Embryonic facial prominence (tissue), 1 donor: ENCODE results near the gene RPL3.

Experiments used
- DNase-seq: peaks from one replicate; pipeline ENCODE4 v3.0.0-alpha.2; 2016; ENCODE audit errors: extremely low spot score

The RPL3 gene

DNA sequence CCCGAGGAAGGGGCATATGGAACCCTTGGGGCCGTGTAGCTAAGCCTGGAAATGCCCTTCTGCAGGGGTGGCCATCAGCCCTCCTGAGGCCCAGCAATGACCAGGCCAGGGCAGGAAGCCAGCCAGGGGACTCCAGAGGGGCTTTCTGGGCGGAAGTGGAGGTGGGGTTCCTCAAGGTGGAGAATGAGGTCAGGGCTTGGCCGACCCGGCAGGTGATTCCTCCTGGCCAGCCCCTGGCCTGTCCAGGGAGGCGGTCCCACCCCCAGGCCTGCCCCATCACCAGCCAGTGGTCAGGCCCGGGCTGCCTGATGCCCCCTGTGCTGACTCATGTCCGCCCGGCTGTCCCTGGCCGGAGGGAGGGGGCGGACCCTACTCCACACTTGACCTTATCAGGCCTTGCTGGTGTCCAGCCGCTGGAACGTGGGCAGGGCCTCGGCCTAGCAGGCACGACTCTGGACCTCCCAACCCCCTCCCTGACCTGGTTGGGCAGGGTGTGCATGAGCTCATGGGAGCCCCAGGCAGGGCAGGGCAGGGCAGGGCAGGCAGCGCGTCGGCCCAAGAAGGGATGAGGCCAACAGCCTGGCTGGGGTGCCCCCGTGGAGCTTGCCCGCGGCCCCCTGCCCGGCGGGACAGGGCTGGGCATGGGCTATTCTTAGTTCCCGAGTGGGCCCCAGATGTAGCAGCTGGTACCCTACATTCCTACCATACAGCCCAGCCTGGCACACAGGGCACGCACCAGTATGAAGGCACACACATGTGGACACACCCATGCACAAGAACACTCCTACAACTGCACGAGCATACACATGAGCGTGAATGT is 35.9 kb downstream of the RPL3 start:
- no peak for DNase-seq

DNA sequence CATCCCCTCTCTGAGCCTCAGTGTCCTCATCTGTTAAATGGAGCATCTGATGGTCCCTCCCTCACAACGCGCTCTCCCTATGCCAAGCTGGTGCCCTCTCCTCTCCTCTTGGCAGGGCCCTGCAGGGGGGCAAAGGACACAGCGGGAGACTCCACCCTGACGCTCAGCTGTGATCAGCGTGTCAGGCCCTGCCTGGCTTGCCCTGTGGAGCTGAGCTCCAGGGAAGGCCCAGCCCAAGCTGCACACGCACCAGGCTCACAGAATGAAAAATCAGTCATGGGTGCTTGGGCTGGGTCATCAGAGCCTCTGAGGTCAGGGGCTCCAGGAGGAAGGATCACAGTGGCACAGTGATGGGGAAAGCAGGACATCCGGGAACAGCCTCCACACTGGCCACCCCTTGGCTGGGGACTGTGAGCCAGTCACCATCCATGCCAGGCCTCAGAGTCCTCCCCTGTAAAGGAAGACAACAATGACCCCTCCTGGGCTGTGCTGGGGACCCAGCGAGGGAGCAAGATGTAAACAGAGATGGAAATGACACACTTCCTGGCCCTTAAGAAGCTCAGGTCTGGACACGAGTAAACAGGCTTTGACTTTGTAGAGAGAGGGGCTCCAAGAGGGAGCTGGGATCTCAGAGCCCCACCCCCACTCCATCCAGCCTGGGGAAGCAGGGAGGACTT is 36.6 kb downstream of the RPL3 start:
- no peak for DNase-seq

DNA sequence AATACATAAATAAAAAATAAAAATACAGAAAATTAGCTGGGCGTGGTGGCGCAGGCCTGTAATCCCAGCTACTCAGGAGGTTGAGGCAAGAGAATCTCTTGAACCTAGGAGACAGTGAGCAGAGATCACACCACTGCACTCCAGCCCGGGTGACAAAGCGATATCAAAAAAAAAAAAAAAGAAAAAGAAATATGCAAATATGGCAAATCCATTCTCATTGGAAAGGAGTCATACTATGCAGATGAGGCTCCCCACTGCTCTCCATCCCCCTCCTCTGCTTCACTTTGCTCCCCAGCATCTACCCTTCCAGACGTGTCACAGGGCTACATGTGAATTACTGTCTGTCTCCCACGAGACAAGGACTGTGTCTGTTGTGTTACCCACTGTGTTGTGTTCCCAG is 38.3 kb downstream of the RPL3 start:
- DNase-seq: no peak

DNA sequence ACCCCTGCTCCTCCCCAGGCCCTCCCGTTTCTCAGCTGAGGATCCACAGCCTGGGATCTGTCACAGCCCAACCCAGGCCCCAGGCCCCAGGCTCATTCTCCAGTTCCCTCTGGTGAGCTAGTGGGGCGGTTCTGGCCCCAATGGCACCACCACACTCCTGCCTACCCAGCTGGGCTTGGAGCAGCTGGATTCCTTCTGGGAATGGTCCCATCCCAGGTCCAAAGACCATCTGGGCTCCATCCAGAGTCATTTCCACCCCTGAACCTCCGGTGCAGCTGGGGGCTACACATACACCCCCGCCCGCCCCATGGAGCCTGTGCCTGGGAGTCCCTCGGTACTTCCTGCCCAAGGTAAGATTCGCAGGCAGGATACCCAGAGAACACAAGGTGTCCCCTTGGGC is 39.2 kb downstream of the RPL3 start:
- DNase-seq: no peak

DNA sequence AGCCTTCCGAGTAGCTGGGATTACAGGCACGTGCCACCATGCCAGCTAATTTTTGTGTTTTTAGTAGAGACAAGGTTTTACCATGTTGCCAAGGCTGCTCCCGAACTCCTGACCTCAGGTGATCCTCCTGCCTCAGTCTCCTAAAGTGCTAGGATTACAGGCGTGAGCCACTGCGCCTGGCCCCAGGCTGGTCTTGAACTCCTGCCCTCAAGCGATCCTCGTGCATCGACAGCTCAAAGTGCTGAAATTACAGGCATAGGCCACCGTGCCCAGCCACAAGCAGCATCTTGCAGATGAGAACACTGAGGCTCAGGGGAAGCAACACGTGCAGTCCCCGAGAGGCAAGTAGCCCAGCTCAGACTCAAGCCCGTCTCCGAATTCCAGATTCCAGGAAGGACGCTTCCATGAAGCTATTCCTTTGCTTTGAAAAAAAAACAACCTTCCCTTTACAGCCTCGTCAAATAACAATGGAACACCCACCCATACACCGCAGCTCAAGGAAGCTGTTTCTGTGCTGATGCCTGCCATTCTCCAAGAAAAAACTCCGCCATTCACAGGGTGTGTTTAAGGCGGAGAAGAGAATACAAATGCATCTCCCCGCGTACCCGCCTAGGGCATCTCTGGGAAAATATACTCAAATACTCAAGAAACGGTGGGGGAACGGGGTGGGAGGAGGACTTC is 40.1 kb downstream of the RPL3 start:
- no peak for DNase-seq

DNA sequence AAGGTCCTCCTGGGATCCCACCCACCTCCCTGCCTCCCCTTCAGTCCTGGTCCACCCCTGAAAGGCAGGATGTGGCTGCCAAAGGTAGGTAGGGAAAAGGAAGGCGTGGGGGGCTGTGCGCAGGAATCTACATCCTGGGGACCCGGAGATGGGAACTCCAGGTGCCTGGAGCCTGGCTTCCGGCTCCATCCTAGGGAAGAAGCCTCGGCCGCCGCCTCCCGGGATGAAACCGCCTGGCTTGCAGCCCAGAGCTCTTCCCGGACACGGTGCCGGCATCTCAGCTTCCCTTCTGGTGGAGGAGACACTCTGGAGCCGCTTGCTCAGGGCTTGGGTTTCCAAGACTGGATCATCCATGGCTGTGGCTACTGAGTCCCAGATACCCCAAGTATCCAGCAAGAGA is 41.4 kb downstream of the RPL3 start:
- DNase-seq: no peak

DNA sequence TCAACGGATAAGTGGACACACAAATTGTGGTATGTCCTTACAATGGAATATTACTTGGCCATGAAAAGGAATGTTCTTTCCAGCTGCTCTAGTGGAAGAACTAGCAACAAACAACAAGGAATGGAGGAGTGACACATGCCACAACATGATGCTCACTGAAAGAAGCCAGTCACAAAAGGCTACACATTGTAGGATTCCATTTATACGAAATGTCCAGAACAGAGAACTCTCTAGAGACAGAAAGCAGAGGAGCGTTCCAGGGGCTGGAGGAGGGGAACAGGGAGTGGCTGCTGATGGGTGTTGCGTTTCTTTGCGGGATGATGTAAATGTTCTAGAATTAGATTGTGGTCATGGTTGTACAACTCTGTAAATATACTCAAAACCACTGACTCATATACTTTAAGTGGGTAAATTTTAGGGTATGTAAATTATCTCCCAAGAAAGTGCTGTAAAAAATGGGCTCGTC is 42.2 kb downstream of the RPL3 start:
- DNase-seq: no peak

DNA sequence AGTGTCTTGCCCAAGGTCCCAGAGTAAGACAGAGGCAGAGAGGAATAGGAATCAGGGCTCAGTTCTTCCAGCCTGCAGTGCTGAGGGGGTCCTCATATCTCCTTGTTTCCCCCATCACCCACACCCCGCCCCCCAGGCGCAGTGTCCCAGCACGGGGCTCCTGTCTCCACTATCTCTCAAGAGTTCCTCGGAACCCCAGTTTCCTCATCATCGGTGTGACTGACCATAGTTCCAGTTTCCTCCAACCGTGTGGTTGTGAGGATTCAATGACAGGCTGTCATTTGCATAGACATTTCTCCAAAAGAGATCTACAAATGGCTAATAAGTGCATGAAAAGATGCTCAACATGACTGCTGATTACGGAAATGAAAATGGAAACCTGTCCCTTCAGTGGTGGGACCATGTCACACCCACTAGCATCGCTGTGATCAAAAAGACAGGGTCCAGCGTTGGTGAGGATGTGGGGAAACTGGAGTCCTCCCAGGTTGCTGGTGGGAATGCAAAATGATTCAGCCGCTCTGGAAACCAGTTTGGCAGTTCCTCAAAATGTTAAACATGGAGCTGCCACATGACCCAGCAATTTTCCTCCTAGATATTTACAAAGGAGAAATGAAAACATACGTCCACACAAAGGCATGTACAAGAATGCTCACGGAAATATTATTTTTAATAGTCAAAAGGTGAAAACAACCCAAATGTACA is 42.8 kb downstream of the RPL3 start:
- DNase-seq: no peak

DNA sequence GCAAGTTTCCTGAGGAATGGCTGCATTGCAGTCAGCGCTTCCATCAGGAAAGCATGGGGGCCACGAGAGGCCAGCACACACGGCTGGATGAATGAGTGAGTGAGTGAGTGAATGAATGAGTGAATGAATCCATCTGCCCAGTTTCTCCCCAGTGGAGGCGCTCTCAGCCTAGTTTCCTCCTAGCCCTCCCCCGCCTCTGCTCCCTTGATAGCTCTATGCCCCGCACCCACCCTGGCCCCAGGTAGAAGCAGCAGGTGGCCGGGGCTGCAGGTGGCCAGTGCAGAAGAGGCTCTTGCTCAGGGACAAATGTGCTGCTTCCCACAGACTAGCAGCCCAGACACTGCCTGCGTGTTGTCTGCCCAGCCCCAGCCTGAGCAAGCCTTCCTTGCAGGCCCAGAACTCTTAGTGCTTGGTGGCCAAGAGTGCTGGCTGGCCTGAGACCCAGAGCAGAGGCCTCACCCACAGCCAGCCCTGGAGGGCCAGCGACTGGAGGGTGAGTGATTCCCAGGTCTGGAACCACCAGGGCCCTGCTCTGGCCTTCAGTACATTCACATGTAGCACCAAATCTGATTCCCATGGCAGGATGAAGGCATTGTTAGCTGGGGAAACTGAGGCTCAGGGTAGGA is 43.5 kb downstream of the RPL3 start:
- DNase-seq: no peak

DNA sequence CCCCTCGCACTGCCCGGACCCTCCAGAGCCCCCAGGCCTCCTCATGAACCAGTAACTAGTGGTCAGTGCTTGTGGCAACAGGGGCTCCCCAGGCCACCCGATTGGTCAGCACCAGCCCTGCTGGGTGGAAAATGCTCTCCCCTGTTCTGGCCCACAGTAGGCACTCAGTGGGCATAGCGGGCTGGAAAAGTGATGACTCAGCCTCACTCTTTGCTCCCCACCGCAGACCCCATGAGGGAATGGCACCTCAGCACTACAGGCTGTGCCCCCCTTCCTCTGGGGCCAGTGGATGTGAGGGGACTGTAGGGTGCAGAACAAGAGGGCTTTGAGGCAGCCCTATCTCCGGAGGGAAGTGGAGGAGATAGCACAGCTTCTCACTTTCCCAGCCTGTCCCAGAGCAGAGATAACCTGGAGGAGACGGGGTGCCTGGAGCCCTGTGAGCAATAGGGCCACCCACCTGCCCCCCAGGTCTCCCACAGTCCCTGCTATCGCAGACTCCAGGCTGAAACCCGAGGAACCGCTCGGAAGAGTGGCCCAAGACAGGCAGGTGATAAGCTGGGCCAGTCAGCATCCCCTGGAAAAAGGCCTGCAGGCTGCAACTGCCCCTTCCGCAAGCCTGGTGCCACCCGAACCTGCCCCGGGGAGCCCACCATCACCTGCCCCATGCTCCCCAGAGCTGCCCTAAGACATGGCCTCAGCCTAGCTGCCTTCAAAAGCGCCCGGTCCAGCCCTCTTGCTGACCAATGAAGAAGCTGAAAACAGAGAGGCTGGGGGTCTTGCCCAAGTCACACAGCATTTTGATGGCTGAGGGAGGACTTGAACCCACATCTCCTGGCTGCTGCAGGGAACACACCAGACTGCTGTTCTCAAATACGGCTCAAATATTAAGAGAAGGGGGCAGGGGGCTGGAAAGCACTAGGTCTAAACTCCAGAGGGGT is 45.2 kb downstream of the RPL3 start:
- DNase-seq: no peak

DNA sequence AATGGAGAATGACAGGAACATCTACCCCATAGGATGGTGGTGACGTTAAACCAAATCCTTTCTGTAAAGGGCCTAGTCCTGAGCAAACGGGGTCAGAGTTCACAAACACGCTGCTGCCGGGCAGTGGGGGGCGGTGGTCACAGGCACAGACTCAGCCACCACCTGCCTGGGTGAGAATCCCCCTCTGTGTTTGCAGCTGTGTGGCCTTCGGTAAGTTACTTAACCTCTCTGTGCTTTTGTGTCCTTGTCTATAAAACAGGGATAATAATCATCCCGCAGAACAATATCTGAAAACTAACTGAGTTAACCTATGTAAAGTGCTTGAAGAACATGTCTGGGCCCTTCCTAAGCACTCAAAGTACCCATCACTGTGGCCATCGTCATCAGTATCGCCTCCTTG is 48.6 kb downstream of the RPL3 start:
- no peak for DNase-seq

DNA sequence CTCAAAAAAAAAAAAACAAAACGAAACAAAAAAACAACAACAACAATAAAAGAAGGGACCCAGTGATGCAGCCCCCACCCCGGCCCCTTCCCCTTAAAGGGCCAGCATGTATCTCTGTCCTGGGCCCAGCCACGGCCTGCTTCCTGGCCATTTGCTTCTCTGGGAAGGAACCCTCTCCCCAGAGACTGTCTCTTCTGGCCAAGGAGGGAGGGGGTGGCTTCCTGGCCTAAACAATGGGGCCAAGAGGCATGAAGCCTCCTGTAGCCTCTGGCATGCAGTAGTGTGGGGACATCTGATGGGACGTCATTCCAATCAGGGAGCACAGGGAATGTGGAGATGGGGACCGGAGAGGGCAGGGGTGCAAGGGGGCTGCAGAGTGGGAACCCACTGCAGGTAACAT is 49.1 kb downstream of the RPL3 start:
- no peak for DNase-seq

DNA sequence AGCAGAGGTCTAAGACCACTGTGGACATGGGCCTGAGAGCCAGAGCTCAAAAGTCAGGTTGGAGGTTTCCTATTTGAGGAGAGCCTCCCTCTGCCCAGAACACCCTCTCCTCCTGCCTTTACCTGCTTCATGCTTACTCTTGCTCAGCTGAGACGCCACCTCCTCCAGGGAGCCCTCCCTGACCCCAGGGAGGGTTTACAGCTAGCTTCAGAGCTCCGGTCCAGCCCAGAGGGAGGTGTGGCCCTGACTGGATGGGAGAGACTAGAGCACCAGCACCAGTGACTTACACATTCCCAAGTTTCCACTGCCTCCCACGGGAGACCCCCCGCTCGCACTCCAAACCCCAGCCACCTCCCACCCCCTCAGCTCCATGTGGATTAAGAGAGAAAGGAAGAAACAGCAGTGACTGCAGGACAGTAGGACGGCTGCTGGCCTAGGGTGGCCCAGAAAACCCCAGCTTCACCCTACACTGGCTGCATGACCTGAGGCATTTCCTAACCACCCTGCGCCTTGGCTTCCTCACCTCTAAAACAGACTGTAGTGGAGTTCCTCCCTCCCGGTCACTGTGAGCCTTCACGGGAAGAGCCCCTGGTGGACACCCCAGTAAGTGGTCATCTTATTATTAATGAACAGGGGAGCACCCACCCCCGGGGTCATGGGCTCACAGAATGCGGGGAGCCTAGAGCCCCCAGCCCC is 50.2 kb downstream of the RPL3 start:
- no peak for DNase-seq

DNA sequence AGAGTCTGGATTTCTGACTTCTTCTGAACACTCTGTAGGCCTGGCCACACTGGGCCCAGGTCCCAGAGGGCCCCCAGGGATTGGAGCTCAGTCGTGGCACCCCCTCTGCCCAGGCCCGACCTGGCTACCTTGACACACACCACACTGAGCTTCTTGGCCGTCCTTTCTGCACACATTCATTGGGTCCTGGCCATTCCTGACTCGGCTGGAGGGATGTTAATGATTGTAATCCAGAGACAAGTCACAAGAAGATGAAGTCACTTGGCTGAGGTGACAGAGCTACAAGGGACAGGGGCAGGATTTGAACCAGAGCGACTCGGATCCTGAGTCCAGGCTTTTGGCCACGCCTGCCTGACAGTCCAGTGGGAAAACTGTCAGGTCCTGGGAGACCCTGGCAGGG is 50.8 kb downstream of the RPL3 start:
- no peak for DNase-seq

DNA sequence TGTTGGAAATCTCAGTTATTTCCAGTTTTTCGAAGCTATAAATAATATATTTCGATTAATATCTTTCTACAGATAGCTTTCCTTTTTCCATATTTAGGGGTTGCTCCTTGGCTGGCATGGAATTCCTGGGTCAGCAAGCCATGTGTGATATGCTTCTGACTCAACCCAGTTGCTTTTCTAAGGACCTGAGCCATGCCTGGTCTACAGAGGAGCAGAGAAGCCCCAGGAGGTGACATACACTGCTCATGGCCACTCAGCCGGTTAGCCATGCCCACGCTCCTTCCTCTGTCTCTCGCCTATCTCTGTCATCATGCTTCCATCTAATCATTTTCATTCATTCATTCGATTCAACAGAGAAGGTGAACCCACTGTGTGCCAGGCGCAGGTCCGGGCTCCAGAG is 51.4 kb downstream of the RPL3 start:
- no peak for DNase-seq

DNA sequence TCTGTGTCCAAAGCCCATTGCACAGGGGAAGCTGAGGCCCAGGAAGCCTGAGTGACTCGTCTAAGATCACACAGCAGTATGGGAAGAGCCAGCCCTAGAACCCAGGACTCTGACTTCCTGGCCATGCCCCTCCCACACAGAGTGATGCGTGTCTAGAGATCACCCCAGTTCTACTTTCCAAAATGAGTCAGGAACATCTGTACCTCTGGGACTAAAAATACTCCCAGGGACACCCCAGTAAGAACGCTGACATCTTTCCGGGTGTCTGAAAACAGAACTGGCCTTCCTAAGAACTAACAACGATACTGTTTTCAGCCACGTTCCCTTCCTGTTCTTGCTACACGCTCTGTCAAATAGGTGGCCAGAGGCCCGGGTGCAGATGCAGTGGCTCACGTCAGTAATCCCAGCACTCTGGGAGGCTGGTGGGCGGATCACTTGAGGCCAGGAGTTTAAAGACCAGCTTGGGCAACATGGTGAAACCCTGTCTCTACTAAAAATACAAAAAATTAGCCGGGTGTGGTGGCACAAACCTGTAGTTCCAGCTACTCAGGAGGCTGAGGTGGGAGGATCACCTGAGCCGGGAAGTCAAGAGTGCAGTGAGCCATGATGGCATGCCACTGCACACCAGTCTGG is 52.9 kb downstream of the RPL3 start:
- DNase-seq: no peak

DNA sequence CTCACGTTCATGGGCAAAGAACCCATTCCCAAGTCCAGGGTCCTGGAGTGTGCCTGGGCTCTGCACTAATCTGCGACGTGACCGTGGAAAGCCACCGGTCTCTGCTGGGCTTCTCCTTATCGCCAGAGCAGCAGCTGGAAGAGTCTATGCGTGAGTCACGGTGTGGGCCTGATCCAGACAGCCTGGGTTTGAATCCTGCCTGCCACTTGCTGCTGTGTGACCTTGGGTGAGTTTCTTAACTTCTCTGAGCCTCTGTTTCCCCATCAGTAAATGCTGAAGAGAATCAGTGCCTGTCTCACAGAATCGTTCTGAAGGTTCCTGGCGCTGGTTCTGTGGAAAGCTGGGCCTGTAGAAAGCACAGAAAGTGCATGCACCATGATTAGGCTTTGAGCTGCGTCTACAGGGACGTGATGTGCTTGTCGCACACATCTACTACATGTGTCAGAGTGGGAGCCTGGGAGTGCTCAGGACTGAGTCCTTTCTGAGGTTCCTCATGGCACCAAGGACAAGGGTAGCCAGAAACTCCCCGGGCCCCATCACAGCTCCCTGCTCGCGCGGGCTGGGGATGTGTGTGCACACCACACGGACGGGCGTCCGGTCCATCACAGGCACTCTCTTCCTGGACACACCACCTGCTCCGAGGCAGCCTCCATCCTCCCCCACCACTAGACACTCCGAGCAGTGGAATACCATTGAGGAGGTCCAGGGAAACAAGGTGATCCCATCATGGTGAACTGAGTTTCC is 54.1 kb downstream of the RPL3 start:
- DNase-seq: no peak

DNA sequence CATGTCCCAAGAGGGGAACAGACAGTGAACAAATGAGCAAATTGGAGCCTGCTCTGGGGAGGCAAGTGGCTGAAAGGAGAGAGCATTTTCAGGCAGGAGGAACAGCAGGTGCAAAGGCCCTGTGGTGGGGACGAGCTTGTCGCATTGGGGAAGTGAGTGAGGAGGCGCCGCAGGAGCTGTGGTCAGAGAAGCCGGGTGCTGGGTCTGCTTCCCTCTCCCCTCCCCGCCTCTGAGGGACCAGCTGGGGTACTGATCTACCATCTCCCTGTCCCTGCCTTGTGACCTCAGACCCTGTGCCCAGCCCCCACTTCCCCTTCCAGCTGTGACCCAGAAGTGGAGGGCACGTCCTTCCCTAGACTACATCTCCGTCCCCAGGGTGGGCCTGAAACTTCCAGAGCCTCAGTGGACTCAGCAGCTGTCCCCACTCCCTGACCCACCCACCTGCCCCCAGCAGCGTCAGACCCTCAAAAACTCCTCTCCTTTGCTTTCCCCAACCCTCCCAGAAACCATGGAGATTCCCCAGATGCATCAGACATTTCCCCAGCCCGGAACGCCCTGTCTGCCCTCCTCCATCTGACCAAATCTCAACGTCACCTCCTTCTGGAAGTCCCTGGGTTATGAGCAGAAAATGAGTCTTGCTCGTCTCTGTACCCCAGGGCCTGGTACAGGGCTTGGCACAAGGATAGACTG is 54.9 kb downstream of the RPL3 start:
- DNase-seq: no peak
